Activated naive CD4-positive, alpha-beta T cell treated with anti-CD3 and anti-CD28 coated beads for 36 hours (primary cell): ENCODE data around the gene MRPS15. TPM values are rescaled to one million over a fixed set of nuclear protein-coding genes. Genes with fewer than 3 reads are reported as not detected.
"Not testable (repeated sequence)": the region's sequence is repeated elsewhere in the genome, so short reads cannot be mapped to it uniquely, and the experiment has no call there.

Source experiments
- CTCF ChIA-PET: fragments of 350-600 bp; sonication (Branson Sonifier 250); formaldehyde crosslinking; loops from one replicate; lab custom pipeline; 2021; ENCODE audit warnings: antibody characterized with exemption; lab: Charles Lee
- DNase-seq: peaks from one replicate; pipeline ENCODE4 v3.0.0-alpha.2; 2020
- H3K27ac Mint-ChIP-seq: one replicate; pipeline ENCODE4 v1.8.0; 2021; ENCODE audit warnings: mild to moderate bottlenecking, mixed read lengths
- H3K27me3 Mint-ChIP-seq: one replicate; pipeline ENCODE4 v1.8.0; 2021; ENCODE audit warnings: low read depth, mixed read lengths
- H3K36me3 Mint-ChIP-seq: one replicate; pipeline ENCODE4 v1.8.0; 2021; ENCODE audit warnings: low read depth, mixed read lengths
- H3K4me1 Mint-ChIP-seq: one replicate; pipeline ENCODE4 v1.8.0; 2021; ENCODE audit warnings: low read depth, mixed read lengths
- H3K4me3 Mint-ChIP-seq: one replicate; pipeline ENCODE4 v1.8.0; 2021; ENCODE audit warnings: mild to moderate bottlenecking, moderate library complexity, mixed read lengths
- H3K9me3 Mint-ChIP-seq: one replicate; pipeline ENCODE4 v1.8.0; 2021; ENCODE audit warnings: mixed read lengths
- intact Hi-C: fragments of 100-400 bp; cut with micrococcal nuclease; formaldehyde crosslinking; loops from one replicate; pipeline ENCODE4 v1.15.1; 2023
- total RNA-seq, 2 experiments: library from RNA; stranded (reverse); gene quantifications; one replicate each; pipeline ENCODE4 v1.2.3, GENCODE V29; 2021

Gene MRPS15
- total RNA-seq, 2 experiments from 2014 or later, result 122 to 141 TPM

DNA sequence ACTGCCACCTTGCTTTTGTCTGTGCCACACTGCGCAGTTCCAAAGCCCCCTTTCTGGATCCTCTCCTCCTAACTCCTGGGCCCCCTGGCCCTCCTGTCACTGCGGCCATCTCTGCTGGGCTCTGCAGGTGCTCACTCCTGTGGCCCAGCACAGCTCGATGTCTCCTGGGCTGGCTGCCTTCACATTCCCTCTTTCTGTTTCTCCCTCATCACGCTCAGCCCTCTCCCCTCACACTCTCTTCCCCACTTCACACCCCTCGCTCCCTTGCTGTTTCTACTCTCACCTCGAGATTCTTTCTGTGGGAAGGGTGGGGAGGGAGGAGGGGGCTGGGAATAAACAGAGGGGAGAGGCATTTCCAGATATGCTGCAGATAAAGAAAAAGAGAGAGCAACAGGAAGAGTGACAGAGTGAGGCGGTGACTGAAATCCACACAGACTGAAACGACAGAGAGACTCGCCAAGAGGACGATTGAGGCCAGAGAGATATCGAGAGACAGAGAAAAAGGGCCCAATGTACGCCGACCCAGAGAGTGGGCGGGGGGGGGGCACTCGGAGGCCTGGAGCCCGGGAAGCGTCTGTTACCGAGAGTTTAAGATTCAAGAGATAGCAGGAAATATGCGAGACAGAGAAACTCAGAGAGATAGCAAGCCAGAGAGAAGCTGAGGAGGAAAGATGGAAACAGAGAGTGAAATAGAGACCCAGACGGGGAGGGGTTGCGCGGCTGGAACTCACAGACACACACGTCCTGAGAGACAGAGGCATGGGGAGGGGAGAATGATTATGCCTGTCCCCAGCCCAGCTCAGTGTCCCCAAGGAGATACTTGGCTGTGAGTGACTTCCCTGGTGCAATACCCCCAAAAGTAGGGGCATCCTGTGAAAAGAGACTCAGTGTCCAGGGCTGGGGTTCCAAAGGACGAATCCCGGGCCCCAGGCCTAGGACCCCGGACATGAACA lies 17.9 kb upstream of the MRPS15 start:
- peak overlapping the region; percentile 15 for H3K27ac Mint-ChIP-seq
- H3K27me3 Mint-ChIP-seq, result no peaks in the 10 kb centered on the region
- intact Hi-C loops, result no loop called here
- H3K4me1 Mint-ChIP-seq, result peaks cover 12% of the 10 kb centered on the region
- H3K9me3 Mint-ChIP-seq, result no peaks in the 10 kb centered on the region
- no peaks in the 10 kb centered on the region for H3K36me3 Mint-ChIP-seq
- H3K4me3 Mint-ChIP-seq, result peak overlapping the region; percentile 60
- no peak for DNase-seq
- CTCF ChIA-PET, result interaction anchor here (0.5 to 0.7 kb wide), 2 partner anchors 122 to 949 kb away, joined by 3 to 5 read pairs; no protein-coding TSS in a partner anchor

DNA sequence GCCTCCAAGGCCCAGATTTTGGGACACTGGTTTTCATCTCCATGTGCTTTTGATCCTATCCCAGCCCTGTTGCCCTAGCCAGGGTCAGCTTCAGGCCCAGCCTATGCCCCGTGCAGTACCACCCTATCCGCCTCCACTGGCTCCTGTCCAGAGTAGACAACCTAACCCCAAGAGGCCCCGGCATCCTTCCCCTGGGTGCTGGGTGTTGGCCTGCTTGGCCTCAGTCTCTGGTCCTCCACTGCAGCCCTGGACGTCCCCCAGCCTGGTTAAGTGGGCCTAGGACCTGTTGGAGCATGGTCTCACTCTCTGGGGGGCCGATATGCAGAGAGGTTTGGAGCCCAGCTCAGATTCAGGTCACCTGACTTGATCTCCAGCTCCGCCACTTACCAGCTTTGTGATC lies 16.9 kb upstream of the MRPS15 start:
- CTCF ChIA-PET, result no interaction called here
- Mint-ChIP-seq H3K36me3 (no peaks in the 10 kb centered on the region), H3K27me3 (no peaks in the 10 kb centered on the region), H3K27ac (no peak overlapping the region), H3K4me3 (no peak overlapping the region), H3K4me1 (peaks cover 12% of the 10 kb centered on the region), H3K9me3 (no peaks in the 10 kb centered on the region)
- DNase-seq, result no peak
- intact Hi-C loops, result no loop called here

DNA sequence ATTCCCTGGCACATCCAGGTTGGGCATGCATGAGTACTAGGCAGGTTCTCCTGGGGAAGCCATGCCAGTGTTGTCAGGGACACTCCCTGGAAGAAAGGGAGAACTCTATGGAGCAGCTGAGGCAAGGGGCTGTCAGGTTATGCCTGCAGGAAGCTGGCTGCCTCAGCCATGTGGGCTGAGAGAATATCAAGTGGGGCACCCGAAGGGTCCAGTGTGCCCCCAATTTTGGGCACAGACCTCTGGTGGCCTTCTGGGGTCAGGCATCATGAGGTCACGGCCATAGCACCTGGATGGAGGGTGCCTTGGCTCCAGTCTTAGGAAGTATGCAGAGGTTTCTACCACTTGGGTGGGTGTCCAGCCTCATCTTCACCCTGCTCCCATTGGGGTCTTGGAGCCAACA lies 16.0 kb upstream of the MRPS15 start:
- no peak overlapping the region for H3K27ac Mint-ChIP-seq
- no peak overlapping the region for H3K4me3 Mint-ChIP-seq
- peaks cover 12% of the 10 kb centered on the region for H3K4me1 Mint-ChIP-seq
- no peaks in the 10 kb centered on the region for H3K27me3 Mint-ChIP-seq
- DNase-seq, result no peak
- CTCF ChIA-PET, result no interaction called here
- intact Hi-C loops, result no loop called here
- no peaks in the 10 kb centered on the region for H3K9me3 Mint-ChIP-seq
- H3K36me3 Mint-ChIP-seq, result no peaks in the 10 kb centered on the region

DNA sequence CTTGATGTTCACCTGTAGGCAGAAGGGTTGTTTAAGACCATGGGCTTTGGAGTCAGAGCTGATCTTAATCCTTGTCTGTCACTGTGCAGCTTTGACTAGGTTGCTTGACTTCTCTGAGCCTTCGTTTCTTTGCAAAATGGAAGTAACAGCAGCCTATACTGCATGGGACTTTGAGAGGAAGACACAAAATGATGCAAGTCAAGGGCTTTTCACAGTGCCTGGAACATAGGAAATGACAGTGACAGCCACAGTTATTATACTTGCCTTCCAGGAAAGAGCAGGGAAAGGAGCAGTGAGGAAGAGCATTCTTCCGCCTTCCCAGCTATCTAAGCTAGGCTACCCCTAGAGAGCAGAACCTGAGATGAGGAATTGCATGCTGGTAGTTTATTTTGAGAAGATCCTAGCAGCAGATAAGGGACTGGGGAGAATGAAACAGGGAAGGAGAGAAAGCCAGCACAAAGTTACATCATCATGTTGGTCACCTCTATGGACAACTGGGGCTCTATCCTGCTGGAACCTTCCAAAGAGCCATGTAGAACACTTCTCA lies 15.4 kb upstream of the MRPS15 start:
- H3K4me1 Mint-ChIP-seq, result peaks cover 13% of the 10 kb centered on the region
- no peaks in the 10 kb centered on the region for H3K27me3 Mint-ChIP-seq
- no peak overlapping the region for H3K27ac Mint-ChIP-seq
- no peaks in the 10 kb centered on the region for H3K9me3 Mint-ChIP-seq
- H3K4me3 Mint-ChIP-seq, result no peak overlapping the region
- H3K36me3 Mint-ChIP-seq, result no peaks in the 10 kb centered on the region
- intact Hi-C loops, result no loop called here
- DNase-seq, result no peak
- CTCF ChIA-PET, result no interaction called here

DNA sequence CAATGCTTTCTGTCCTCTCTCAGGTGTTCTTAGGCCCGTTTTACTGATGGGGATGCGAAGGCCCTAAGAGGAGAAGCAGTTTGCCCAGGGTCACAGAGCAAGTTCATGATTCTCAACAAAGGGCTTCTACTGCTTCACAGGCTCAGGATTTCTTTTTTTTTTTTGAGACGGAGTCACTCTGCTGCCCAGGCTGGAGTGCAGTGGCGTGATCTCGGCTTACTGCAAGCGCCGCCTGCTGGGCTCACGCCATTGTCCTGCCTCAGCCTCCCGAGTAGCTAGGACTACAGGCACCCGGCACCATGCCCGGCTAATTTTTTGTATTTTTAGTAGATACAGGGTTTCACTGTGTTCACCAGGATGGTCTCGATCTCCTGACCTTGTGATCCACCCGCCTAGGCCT lies 13.4 kb upstream of the MRPS15 start:
- H3K4me3 Mint-ChIP-seq, DNase-seq, H3K36me3 Mint-ChIP-seq, intact Hi-C loops, H3K27ac Mint-ChIP-seq, H3K9me3 Mint-ChIP-seq, H3K27me3 Mint-ChIP-seq: not testable (repeated sequence)
- peaks cover 15% of the 10 kb centered on the region for H3K4me1 Mint-ChIP-seq
- CTCF ChIA-PET, result interaction anchor here (0.7 to 1.1 kb wide), 2 partner anchors 39 to 131 kb away, joined by 3 to 4 read pairs; no protein-coding TSS in a partner anchor

DNA sequence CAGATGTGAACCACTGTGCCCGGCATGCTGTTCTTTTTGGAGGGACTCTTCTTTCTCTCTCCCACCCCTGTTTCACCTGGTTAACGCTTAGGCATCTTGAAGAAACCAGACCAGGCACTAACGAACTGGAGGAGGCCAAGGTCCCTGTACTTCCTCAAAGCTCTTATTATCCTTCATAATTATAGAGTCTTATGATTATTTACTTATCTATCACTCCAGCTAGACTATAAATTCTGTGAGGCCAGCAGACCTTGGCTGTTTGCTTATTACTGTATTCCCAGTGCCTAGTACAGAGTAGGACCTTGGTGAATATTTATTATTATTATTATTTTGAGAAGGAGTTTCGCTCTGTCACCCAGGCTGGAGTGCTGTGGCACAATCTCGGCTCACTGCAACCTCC lies 12.8 kb upstream of the MRPS15 start:
- Mint-ChIP-seq H3K36me3 (no peaks in the 10 kb centered on the region), H3K9me3 (no peaks in the 10 kb centered on the region), H3K4me1 (peaks cover 8% of the 10 kb centered on the region), H3K27ac (no peak overlapping the region), H3K27me3 (no peaks in the 10 kb centered on the region), H3K4me3 (no peak overlapping the region)
- CTCF ChIA-PET, result interaction anchor here (0.6 to 1.1 kb wide), 2 partner anchors 40 to 544 kb away, joined by 3 to 4 read pairs; no protein-coding TSS in a partner anchor
- no peak for DNase-seq
- intact Hi-C loops, result no loop called here

DNA sequence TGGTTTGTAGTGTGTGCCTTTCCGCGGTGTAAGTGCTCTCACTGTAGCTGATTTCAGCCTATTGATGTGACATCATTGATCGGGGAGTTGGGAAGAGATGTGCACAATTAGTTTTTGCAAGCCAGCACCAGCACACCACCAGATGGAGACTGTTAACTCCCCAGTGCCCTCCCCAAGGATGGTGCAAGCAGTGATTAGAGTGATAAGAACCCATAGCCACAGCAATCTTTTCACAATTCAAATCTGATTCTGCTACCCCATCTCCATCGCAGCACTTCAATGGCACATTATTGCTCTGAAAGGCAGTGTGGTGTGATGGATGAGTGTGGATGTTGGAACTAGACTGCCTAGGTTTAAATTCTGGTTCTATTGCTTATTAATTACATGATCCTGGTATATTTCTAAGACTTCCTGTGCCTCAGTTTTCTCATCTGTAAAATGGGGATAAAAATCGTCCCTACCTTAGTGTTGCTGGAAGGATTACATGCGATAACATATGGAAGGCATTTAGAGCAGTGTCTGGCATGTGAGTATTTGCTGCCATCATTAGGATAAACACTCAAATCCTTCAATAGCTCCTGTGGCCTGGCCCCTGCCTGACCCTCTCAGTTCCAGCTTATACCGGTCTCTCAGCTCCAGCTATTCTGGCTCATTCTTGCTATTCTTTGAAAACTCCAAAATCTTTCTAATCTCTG lies 11.9 kb upstream of the MRPS15 start:
- CTCF ChIA-PET, result interaction anchor here (0.6 kb wide), 1 partner anchor 76 kb away, joined by 3 read pairs; no protein-coding TSS in a partner anchor
- Mint-ChIP-seq H3K27ac (no peak overlapping the region), H3K9me3 (no peaks in the 10 kb centered on the region), H3K4me3 (no peak overlapping the region), H3K4me1 (peaks cover 4% of the 10 kb centered on the region), H3K36me3 (no peaks in the 10 kb centered on the region), H3K27me3 (no peaks in the 10 kb centered on the region)
- no peak for DNase-seq
- intact Hi-C loops, result no loop called here

DNA sequence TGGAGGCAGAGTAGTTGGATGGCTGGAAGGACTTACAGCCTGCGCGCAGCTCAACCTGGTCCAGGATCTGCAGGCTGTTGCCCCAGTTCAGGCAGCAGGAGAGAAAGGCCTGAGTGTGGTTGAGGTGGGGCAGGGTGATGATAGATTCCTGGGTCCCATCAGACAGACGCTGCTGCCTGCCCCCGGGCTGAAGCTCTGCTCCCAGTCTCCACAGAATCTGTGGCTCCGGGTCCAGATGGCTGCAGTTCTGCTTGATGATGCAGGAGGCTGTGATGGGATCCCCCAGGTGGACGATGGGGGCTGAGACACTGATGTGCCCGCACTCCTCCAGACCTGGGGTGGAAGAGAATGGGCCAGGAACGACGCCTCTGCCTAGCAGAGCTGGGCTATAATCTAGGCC lies 11.2 kb upstream of the MRPS15 start:
- Mint-ChIP-seq H3K4me3 (no peak overlapping the region), H3K36me3 (no peaks in the 10 kb centered on the region), H3K4me1 (peaks cover 4% of the 10 kb centered on the region), H3K9me3 (no peaks in the 10 kb centered on the region), H3K27ac (no peak overlapping the region), H3K27me3 (no peaks in the 10 kb centered on the region)
- no peak for DNase-seq
- intact Hi-C loops, result no loop called here
- CTCF ChIA-PET, result no interaction called here

DNA sequence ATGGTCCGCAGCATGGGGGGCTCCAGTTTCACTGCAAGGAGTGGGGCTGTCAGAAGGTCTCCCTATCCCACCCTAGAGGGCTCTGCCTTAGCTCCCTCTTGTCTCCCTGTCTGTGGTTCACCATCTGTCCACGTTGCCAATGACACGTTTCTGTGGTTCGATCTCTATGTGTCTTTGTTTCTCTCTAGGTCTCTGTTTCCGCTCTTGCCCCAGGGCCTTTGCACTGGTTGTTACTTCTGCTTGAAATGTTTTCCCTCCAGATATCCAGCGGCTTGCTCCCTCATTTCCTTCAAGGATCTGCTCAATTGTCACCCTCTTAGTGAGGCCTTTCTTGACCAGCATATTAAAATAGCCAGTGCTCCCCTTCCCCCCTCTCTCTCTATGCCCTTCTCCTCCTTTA lies 8.5 kb upstream of the MRPS15 start:
- H3K27ac Mint-ChIP-seq, result no peak overlapping the region
- no peak for DNase-seq
- H3K36me3 Mint-ChIP-seq, result no peaks in the 10 kb centered on the region
- no peak overlapping the region for H3K4me3 Mint-ChIP-seq
- H3K9me3 Mint-ChIP-seq, result no peaks in the 10 kb centered on the region
- no peaks in the 10 kb centered on the region for H3K27me3 Mint-ChIP-seq
- CTCF ChIA-PET, result no interaction called here
- intact Hi-C loops, result no loop called here
- peaks cover 4% of the 10 kb centered on the region for H3K4me1 Mint-ChIP-seq

DNA sequence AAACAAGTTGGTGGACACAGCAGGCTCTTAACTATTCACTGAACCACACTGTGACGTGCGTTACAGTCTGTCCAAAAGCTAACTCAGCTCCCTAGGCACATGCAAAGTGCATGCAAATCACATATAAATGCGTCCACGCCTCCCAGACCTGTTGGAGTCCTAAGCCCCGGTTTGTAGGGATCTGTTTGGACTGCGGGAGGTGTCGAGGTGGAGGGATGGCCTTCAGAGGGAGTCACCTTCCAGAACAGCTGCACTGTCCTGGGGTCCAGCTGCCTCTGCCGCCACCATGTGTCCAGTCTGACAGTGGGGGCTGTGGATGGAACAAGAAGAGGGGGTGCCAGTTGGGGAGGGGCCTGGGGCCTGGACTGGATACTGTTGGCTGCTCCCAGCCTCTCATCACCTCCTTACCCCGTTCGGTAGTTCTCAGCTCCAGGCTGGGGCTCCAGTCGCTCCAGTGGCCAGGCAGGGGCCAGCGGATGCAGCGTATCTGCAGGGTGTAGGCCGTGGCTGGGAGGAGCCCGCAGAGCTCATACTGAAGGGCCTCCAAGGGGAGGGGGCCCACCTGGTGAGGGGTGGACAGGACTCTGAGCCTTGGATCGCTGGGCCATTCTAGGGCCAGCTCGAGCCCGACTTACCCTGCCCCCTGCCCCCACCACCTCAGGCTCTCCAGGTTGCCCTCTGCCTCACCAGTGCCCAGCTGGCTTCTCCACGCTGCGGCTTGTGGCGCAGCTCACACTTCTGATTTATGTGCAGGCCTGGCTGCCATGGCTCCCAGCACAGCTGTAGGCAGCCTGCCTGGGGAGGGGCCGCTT lies 7.9 kb upstream of the MRPS15 start:
- no peaks in the 10 kb centered on the region for H3K9me3 Mint-ChIP-seq
- H3K4me3 Mint-ChIP-seq, result no peak overlapping the region
- peaks cover 4% of the 10 kb centered on the region for H3K4me1 Mint-ChIP-seq
- intact Hi-C loops, result no loop called here
- CTCF ChIA-PET, result no interaction called here
- no peaks in the 10 kb centered on the region for H3K36me3 Mint-ChIP-seq
- no peaks in the 10 kb centered on the region for H3K27me3 Mint-ChIP-seq
- no peak overlapping the region for H3K27ac Mint-ChIP-seq
- no peak for DNase-seq

DNA sequence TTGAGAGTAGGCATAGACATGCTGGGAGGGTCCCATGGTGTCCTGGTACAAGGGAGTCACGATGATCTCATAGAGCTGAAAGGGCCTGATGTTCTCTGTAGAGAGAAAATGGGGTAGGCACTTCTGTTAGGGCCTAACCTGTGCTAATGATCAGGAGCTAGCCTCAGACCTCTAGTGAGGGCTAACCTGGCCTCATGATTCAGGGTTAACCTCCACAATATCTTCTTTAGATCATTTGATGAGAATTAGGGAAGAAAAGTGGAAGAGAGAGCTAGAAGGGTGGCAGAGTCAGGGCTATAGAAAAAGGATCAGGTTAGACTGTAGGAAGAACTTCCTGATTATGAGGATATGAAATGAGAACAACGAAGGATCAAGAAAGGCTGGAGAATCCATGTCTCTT lies 5.0 kb upstream of the MRPS15 start:
- no peak overlapping the region for H3K27ac Mint-ChIP-seq
- peaks cover 6% of the 10 kb centered on the region for H3K4me1 Mint-ChIP-seq
- H3K27me3 Mint-ChIP-seq, result no peaks in the 10 kb centered on the region
- H3K36me3 Mint-ChIP-seq, result peaks cover under 1% of the 10 kb centered on the region
- intact Hi-C loops, result no loop called here
- no peak for DNase-seq
- no peaks in the 10 kb centered on the region for H3K9me3 Mint-ChIP-seq
- no peak overlapping the region for H3K4me3 Mint-ChIP-seq
- CTCF ChIA-PET, result no interaction called here
